ENCODE results near the gene STRA6.

Gene STRA6

GRCh38 chr15:74130849-74131627, 71.5 kb downstream of the STRA6 start:
- ChIA-PET POLR2A (no interaction called here), CTCF (interaction anchor here (1.1 to 1.7 kb wide), 2 partner anchors 177 to 191 kb away, joined by 3 to 5 read pairs; no protein-coding TSS in a partner anchor)
- no peak for DNase-seq (ENCODE audit: extremely low spot score)
- TF ChIP-seq CTCF (IDR thresholded peaks at IDR 0.05; ENCODE audit: control extremely low read depth, extremely low read depth, low read depth, missing control alignments) = no peak

- POLR2A ChIA-PET = no interaction called here
- no peak for DNase-seq (ENCODE audit: extremely low spot score)
- CTCF ChIA-PET = interaction anchor here (3.4 to 5.6 kb wide), 2 partner anchors 178 to 191 kb away, joined by 43 to 78 read pairs; no protein-coding TSS in a partner anchor
- TF ChIP-seq CTCF (IDR thresholded peaks at IDR 0.05; ENCODE audit: control extremely low read depth, extremely low read depth, low read depth, missing control alignments) = no peak
Observed at GRCh38 chr15:74130155-74130848, 72.3 kb downstream of the STRA6 start, which contains the start of gene ISLR2. TSS of gene ISLR2 (plus strand) at chr15:74130586. CDS start at chr15:74132755, 2,169 bp downstream.

- ChIA-PET CTCF (interaction anchor here (2.2 to 5.6 kb wide), 4 partner anchors 25 to 191 kb away, joined by 5 to 78 read pairs (median 28); no protein-coding TSS in a partner anchor), POLR2A (no interaction called here)
- no peak for TF ChIP-seq CTCF (IDR thresholded peaks at IDR 0.05; ENCODE audit: control extremely low read depth, extremely low read depth, low read depth, missing control alignments)
- DNase-seq (ENCODE audit: extremely low spot score) = no peak
Observed at GRCh38 chr15:74129586-74130154, 72.9 kb downstream of the STRA6 start.

Measured in GM10248 (cell line).